Endodermal cell (in vitro differentiated cells): ENCODE measurements around the gene GID8. TPM values are rescaled to one million over a fixed set of nuclear protein-coding genes. Genes with fewer than 3 reads are reported as not detected.
A peak's percentile ranks its signal among the peaks of the same experiment; 100 is the strongest.

Source experiments
- DNase-seq: peaks from one replicate; pipeline ENCODE4 v3.0.0-alpha.2; 2017
- H3K27ac ChIP-seq: 2 replicates; pipeline ENCODE4 v1.5.1; 2013; ENCODE audit warnings: mild to moderate bottlenecking, low read depth, low read length, moderate library complexity
- H3K27me3 ChIP-seq: 2 replicates; pipeline ENCODE4 v1.6.1; 2013; ENCODE audit warnings: mild to moderate bottlenecking, low read length, moderate library complexity; ENCODE audit not compliant: insufficient read depth, control insufficient read depth, poor library complexity, severe bottlenecking
- H3K36me3 ChIP-seq: 2 replicates; pipeline ENCODE4 v1.7.0; 2013; ENCODE audit warnings: mild to moderate bottlenecking, low read length, moderate library complexity; ENCODE audit not compliant: control insufficient read depth, insufficient read depth
- H3K4me1 ChIP-seq: one replicate; pipeline ENCODE4 v1.7.0; 2013; ENCODE audit warnings: low read length; ENCODE audit not compliant: control insufficient read depth, insufficient read depth
- H3K4me3 ChIP-seq: 2 replicates; pipeline ENCODE4 v1.5.1; 2013; ENCODE audit warnings: mild to moderate bottlenecking, low read length, moderate library complexity
- H3K9ac ChIP-seq: 2 replicates; pipeline ENCODE4 v1.6.1; 2013; ENCODE audit warnings: mild to moderate bottlenecking, low read length, moderate library complexity; ENCODE audit not compliant: poor library complexity, severe bottlenecking; ENCODE audit errors: extremely low read depth
- H3K9me3 ChIP-seq: 2 replicates; pipeline ENCODE4 v1.6.1; 2013; ENCODE audit warnings: mild to moderate bottlenecking, low read length, moderate library complexity; ENCODE audit not compliant: control insufficient read depth
- H3K27ac Mint-ChIP-seq: 2 replicates; pipeline ENCODE4 v1.8.0; 2020; ENCODE audit warnings: mixed read lengths
- H3K27me3 Mint-ChIP-seq: 2 replicates; pipeline ENCODE4 v1.8.0; 2021; ENCODE audit warnings: mild to moderate bottlenecking, mixed read lengths; ENCODE audit not compliant: insufficient read depth
- H3K36me3 Mint-ChIP-seq: 2 replicates; pipeline ENCODE4 v1.8.0; 2020; ENCODE audit warnings: low read depth, mixed read lengths
- H3K4me1 Mint-ChIP-seq: 2 replicates; pipeline ENCODE4 v1.8.0; 2020; ENCODE audit warnings: mixed read lengths
- H3K4me3 Mint-ChIP-seq: 2 replicates; pipeline ENCODE4 v1.8.0; 2020; ENCODE audit warnings: mild to moderate bottlenecking, moderate library complexity, mixed read lengths
- H3K9me3 Mint-ChIP-seq: 2 replicates; pipeline ENCODE4 v1.8.0; 2020; ENCODE audit warnings: mild to moderate bottlenecking, mixed read lengths
- WGBS, 2 experiments: methylation state at CpG; one replicate each; pipeline versions ENCODE4 v1.1.5 to v1.1.7; 2013; ENCODE audit warnings: missing lambda C conversion rate in 2 of 2, mixed read lengths in 1 of 2; ENCODE audit not compliant: insufficient coverage in 1 of 2, insufficient read length in 1 of 2; 5-methylcytosine and 5-hydroxymethylcytosine counted together
- total RNA-seq, 2 donors: library from RNA; stranded (reverse); fragmentation: NEBNext Ultra II Directional in 1 of 2; extraction: Animal tissue kit (Norgen Biotek cat#: 25700) in 1 of 2; gene quantifications; 2 replicates in 1 of 2; 3 replicates in 1 of 2; pipeline ENCODE4 v1.2.1, GENCODE V29; 2021
- TF ChIP-seq, protein P1 (sequence below): fragments of 200-600 bp; sonication (generic); conservative IDR thresholded peaks from 2 replicates; pipeline ENCODE4 v1.5.0; 2021; ENCODE audit warnings: antibody characterized with exemption, mild to moderate bottlenecking

The GID8 gene
- total RNA-seq, 2 donors from 2014 or later: 51.5 to 52.1 TPM

DNA sequence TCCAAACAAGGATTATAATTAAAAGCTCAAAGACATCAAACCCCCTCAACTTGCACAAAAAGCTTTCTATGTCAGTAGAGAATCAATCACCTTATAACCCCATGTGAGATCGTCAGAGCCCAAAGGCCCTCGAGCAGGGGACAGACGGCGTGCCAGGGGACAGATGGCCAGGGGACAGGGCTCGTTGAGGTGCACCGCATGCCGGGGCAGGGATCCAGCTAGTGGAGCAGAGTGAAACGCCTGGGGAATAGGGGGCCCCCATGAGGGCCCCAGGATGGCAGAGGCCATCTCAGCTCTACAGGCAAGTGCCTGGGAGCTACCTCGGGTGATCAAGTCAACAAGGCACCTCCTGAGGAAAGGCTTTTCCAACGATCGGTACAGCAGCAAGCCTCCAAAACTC lies 40.3 kb upstream of the GID8 start:
- Mint-ChIP-seq H3K27ac (peak overlapping the region; percentile 54), H3K4me3 (no peak overlapping the region), H3K27me3 (no peaks in the 10 kb centered on the region), H3K4me1 (peaks cover 36% of the 10 kb centered on the region), H3K9me3 (no peaks in the 10 kb centered on the region), H3K36me3 (peaks cover 50% of the 10 kb centered on the region)
- TF ChIP-seq, protein P1, sequence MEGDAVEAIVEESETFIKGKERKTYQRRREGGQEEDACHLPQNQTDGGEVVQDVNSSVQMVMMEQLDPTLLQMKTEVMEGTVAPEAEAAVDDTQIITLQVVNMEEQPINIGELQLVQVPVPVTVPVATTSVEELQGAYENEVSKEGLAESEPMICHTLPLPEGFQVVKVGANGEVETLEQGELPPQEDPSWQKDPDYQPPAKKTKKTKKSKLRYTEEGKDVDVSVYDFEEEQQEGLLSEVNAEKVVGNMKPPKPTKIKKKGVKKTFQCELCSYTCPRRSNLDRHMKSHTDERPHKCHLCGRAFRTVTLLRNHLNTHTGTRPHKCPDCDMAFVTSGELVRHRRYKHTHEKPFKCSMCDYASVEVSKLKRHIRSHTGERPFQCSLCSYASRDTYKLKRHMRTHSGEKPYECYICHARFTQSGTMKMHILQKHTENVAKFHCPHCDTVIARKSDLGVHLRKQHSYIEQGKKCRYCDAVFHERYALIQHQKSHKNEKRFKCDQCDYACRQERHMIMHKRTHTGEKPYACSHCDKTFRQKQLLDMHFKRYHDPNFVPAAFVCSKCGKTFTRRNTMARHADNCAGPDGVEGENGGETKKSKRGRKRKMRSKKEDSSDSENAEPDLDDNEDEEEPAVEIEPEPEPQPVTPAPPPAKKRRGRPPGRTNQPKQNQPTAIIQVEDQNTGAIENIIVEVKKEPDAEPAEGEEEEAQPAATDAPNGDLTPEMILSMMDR: no peak
- DNase-seq: no peak
- Histone ChIP-seq H3K4me3 (no peak overlapping the region), H3K4me1 (peaks cover 23% of the 10 kb centered on the region), H3K27ac (no peak overlapping the region), H3K36me3 (peaks cover 72% of the 10 kb centered on the region), H3K9me3 (no peaks in the 10 kb centered on the region), H3K9ac (no peak overlapping the region), H3K27me3 (no peaks in the 10 kb centered on the region)
- 94 to 98% methylated on average over 6 to 11 of the region's 11 CpGs for WGBS, 2 experiments

- WGBS, 2 experiments: 92 to 96% methylated on average over 16 of the region's 16 CpGs
- peak overlapping the region; percentile 50 for H3K4me3 ChIP-seq
- no peak for DNase-seq
- peaks cover 45% of the 10 kb centered on the region for H3K36me3 Mint-ChIP-seq
- H3K9me3 Mint-ChIP-seq: no peaks in the 10 kb centered on the region
- H3K4me1 Mint-ChIP-seq: peaks cover 36% of the 10 kb centered on the region
- H3K27me3 ChIP-seq: no peaks in the 10 kb centered on the region
- peaks cover 72% of the 10 kb centered on the region for H3K36me3 ChIP-seq
- no peak overlapping the region for H3K27ac ChIP-seq
- peaks cover 23% of the 10 kb centered on the region for H3K4me1 ChIP-seq
- no peaks in the 10 kb centered on the region for H3K9me3 ChIP-seq
- H3K4me3 Mint-ChIP-seq: no peak overlapping the region
- no peak overlapping the region for H3K9ac ChIP-seq
- H3K27me3 Mint-ChIP-seq: no peaks in the 10 kb centered on the region
- H3K27ac Mint-ChIP-seq: peak overlapping the region; percentile 54
- TF ChIP-seq, protein P1: no peak
These were observed 39.6 kb upstream of the GID8 start for GRCh38 chr20:62898093-62898964.

DNA sequence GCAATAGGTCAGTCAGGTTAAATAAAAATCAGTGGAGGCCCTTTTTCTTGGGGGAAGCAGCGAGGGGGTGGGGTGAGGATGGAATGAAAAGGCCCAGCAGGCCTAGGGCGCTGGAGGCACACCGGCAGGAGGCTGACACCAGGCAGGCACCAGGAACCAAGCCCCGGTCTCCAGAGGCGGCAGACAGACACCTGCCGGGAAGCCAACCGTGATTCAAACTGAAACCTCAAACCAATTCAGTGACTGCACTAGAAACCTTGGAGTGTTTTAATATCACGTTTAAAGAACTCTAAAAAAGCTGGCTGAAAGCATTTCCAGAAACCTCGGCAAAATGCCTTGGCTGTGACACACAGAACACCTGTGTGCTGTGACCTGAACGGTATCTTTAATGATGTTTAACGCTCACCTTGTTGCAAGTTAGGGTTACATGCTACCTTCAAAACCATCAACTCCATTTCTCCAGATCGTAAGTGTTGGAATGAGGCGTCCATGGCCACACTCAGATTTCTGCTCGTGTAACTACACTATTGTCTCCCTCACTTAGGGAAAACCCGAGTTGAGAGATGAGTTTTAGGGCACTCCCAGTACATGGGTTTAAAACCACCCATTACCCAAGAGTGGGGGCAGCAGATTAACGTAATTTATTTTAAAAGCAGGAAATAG lies 38.8 kb upstream of the GID8 start:
- Histone ChIP-seq H3K27me3 (no peaks in the 10 kb centered on the region), H3K4me3 (peak overlapping the region; percentile 50), H3K4me1 (peaks cover 23% of the 10 kb centered on the region), H3K9me3 (no peaks in the 10 kb centered on the region), H3K9ac (peak overlapping the region; percentile 11), H3K36me3 (peaks cover 72% of the 10 kb centered on the region), H3K27ac (no peak overlapping the region)
- H3K4me1 Mint-ChIP-seq: peaks cover 36% of the 10 kb centered on the region
- 75 to 84% methylated on average over 14 to 16 of the region's 16 CpGs for WGBS, 2 experiments
- H3K27ac Mint-ChIP-seq: peak overlapping the region; percentile 54
- peaks cover 44% of the 10 kb centered on the region for H3K36me3 Mint-ChIP-seq
- H3K27me3 Mint-ChIP-seq: no peaks in the 10 kb centered on the region
- peak; percentile 84 for DNase-seq
- peak overlapping the region; percentile 31 for H3K4me3 Mint-ChIP-seq
- TF ChIP-seq, protein P1: no peak
- no peaks in the 10 kb centered on the region for H3K9me3 Mint-ChIP-seq
